Hematopoietic multipotent progenitor cell treated with erythropoietin and hydrocortisone succinate and interleukin-3 and kit ligand, for 17 days (in vitro differentiated cells): ENCODE results near the gene AHRR.
"Not testable (repeated sequence)": the region's sequence is repeated elsewhere in the genome, so short reads cannot be mapped to it uniquely, and the experiment has no call there.

Experiments
- DNase-seq: peaks from one replicate; pipeline ENCODE4 v3.0.0-alpha.2; 2015; ENCODE audit warnings: low spot score

Gene AHRR

DNA sequence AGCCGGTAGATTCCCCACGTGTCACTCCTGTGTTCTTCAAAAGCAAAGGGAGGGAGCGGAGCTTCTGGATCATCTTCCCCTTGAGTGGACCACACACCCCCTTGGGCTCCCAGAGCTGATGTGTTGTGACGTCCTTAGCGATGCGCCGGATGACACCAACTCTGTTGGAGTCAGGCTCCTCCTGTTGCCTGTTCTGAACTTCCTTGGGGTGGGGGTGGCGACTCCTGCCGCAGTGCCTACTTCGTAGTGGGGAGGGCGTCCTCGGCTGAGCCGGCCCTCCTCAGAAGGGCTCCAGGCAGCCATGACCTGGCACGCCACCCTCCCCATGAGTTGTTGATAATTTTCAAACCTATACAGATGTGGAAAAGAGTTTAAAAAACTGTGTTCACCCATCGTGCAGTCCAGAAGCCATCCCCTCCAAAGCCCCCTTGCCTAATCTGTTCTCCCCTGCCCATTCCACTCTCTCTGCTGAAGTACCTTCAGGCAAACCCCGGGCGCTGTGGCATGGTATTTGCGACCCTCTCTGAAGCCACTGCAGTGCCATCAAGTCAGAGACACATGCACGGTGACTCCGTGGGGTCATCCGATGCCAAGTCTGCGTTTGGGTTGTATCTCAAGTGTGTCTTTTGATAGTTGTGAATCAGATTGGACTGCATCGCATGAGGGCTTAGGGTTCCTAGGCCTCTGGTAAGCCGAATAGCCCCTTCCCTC lies 138.2 kb downstream of the AHRR start:
- DNase-seq = no peak

DNA sequence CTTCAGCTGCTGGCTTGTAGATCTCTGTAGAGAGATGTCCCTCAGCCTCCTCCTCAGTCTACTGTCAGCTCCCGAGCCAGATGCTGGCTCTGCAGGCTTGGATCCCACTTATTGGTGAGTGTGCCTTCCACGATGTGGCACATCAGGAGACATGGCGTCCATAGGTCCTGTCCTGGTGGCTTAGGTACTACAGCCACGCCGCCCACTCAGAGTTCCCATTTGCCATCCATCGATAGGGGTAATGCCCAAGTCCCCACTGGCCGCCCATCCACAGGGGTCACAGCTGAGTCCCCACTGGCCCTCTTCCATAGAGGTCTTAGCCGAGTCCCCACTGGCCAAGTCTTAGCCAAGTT lies 138.7 kb downstream of the AHRR start:
- no peak for DNase-seq

DNA sequence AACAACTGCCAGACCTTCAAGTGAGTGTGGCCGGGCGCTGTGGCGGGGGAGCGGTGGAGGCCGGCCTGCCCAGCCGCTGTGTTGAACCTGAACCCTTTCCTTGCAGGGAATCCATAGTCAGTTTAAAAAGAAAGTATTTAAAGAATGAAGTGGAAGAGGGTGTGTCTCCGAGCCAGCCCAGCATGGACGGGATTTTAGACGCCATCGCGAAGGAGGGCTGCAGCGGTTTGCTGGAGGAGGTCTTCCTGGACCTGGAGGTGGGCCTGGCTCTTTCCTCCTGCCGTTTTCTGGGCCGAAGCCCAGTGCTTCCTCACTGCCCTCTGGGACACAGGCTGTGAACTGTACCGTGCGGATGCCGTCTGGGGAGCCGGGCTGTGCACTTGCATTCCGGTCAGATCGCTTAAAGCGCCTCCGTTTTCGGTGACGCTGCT lies 140.6 kb downstream of the AHRR start:
- DNase-seq = no peak

DNA sequence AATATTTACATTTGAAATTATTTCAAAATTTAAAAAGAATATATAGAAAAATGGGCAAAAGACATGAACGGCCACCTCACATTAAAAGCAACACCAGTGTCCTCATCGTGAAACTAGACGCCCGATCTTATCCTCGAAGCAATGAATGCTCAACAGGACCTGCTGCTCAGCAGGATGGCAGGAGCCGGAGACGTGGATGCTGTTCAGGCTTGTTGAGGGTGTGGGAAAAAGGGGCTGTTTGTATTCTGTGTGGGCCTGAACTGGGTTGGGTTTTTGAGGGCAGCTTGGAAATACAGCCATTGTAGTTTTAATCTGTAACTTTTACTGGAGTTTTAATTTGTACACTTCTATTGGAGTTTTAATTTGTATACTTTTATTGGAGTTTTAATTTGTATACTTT lies 141.8 kb downstream of the AHRR start:
- DNase-seq = no peak

DNA sequence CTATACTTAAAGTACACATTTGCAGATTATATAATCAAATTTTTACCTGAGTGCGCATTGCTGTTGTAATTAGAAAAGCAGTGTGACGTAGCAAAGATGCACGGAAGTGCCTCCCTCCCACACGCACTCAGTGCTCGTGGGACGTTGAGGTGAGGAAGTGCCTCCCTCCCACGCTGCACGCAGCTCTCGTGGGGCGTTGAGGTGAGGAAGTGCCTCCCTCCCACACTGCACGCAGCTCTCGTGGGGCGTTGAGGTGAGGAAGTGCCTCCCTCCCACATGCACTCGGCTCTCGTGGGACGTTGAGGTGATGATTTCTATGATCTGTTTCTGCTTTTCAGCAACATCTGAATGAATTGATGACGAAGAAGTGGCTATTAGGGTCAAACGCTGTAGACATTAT lies 142.4 kb downstream of the AHRR start:
- no peak for DNase-seq

DNA sequence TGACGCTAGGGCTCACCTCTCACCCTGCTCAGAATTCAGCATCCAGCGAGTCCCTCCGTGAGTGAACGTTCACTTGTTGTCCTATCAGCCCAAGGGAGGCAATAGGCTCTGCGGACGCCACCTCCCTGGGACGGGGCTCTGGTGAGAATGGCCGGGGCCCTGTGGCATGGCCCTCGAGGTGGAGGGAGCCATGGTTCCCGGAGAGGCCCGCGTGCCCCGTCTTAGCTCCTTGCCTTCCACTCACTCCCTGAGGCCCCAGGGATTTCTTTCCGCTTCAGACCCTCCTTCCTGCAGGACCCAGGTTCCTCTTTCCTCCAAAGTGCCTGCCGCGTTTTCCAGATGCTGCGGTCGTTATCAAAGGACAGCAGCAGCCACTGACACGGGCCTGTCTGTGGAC lies 142.9 kb downstream of the AHRR start:
- DNase-seq = no peak

DNA sequence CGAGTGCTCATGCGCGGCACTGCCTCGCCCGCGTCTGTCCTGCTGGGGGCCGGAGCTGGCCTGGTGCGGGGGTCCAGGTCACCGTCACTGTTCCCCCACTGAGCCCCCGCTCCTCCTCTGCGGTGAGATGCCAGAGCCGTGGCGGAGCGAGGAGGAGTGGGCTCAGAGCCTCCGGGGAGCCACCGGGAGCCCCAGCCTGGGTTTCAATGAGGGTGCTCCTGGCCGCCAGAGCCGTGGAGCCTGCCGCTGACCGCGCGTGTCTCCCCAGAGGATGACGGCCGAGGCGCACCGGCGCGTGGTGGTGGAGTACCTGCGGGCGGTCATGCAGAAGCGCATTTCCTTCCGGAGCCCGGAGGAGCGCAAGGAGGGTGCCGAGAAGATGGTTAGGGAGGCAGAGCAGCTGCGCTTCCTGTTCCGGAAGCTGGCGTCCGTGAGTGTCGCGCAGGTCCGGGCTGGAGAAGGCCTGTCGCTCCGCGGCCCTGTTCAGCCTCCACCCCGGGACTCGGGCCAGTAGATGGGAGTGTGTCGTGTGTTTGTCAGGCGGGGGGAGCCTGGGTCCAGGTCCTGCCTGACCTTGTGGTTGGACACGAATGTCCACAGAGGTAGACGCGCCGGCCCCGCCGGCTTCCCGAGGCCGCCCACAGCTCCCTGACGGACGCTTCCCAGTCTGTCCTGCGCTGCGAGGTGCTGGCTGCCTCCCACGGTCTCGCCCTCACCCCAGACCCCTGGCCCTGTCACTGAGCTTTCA lies 143.5 kb downstream of the AHRR start:
- no peak for DNase-seq

DNA sequence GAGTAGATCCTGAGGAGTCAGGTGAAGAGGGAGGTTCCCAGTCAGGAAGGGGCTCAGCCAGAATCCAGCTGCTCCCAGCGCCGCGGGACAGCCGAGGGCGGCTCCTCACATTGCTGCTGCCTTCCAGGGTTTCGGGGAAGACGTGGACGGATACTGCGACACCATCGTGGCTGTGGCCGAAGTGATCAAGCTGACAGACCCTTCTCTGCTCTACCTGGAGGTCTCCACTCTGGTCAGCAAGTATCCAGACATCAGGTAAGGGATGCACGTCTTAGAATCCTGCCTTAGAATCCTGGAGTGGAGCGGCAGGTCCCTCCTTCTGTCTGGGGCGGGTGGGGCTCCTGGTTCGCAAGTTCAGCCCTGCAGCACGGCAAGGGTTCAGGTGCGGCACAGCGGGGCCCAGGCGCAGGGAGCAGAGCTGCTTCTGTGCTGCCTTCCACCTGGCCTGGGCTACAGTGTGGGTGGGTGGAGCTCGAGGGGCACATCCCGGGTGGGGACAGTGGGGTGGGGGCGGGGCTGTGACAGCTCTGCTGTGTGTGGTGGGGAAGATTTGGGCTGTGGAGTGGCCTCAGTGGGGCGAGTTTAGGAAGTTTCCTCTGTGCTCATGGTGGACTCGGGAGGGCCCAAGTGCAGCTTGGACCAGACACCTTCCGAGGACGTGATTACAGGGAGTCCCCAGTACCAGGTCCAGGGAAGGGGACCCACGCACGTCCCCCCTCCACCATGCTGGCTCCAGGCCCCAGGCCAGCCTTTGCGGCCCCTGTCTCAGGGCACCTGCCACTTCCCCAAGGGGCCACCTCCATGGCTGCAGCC lies 144.3 kb downstream of the AHRR start:
- DNase-seq = no peak

DNA sequence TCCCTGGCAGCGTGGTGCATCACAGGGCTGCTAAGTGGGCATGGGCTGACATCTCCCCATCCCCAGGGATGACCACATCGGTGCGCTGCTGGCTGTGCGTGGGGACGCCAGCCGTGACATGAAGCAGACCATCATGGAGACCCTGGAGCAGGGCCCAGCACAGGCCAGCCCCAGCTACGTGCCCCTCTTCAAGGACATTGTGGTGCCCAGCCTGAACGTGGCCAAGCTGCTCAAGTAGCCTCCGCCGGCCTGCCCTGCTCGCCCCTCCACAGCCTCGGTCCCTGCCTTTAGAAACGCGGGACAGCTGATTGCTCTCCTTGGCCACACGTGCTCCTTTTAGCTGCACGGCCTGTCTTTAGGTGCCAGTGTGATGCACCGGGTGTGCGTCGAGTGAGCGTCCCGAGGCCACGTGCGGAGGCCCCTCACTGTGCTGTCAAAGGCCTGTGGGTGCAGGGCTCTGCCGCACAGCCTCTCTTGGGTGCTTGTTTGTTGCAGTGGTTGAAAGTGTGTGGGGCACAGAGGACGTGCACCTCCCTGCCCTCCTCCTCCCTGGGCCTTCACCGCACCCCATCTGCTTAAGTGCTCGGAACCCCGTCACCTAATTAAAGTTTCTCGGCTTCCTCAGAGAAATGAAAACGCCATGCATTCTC lies 145.3 kb downstream of the AHRR start:
- no peak for DNase-seq

DNA sequence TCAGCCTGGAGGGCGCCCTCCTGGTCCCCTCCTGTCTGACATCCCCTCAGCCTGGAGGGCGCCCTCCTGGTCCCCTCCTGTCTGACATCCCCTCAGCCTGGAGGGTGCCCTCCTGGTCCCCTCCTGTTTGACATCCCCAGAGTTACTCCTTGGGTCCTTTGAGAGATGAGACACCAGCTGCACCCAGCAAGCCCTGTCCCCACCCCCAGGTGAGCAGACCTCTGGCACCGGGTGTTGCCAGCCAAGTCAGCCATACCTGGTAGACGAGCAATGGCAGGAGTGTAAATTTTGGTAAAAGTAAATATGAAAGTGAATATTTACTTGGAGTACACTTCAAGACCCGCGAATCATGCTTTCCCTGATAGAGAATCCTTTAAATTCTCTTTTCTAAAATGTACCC lies 146.9 kb downstream of the AHRR start:
- no peak for DNase-seq

DNA sequence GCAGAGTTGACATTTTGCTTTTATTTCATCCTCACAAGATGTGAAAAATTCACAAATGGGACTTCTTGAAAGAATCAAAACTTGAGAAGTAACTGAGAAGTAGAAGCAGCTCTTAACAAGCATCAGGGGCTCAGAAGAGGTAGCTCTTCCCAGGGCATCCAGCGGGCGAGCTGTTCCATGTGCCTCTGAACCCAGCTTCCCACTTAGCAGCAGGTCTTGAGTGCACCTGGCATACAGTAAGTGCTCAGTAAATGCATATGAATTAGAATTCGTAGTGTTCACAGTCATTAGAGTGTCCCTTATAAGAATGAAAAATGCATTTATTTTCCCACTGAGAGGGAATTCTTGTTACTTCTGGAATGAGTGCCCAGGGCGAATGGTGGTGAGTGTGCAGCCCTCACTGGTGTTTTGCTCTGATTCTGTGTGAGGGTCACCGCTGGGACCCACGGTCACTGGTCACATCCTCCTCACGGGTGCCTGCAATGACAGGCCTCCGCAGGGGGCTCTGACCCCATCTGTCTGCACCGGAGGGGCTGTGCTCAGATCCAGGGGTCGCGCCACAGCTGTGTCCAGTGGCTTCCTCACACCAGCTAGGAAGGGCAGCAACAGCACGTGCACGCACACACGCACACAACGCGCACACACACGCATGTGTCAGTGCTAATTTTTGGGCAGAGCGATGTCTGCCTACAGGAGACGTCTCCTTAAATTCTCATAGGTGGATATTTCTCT lies 148.4 kb downstream of the AHRR start:
- no peak for DNase-seq

DNA sequence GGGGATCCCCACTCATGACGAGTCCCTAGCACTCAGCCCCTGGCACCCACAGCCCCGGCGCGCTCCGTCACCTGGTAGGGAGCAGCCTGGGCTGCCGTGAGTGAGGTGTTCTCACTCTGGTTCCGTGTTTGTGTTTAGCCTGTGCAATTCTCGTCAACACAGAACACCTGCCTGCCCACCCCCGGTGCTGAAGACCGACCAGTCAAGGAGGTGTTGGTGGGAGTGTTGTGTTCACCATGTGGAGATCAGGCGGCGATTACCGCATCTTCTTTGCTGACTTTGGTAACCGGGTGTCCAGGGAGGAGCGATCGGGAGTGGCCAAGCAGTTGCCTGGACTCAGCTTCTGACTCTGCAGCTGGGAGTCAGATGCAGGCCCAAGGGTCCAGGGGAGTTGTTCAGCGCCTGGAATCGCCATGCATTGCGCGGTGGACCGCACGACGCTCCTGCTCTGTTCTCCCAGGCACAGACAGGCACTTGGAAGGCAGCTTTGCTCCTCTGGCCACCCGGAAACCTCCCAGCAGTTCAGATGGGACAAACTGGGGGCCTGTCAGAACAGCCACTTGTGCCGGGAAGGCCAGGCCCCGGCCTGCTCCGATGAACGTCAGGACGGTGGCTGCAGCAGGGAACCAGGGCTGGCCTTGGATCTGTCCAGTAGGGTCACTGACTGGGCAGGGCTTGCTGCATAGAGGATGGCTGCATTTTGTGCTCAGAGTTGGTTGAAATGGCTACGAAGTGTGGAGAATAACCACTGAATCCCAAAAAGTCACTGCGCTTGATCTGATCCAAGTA lies 149.6 kb downstream of the AHRR start:
- no peak for DNase-seq

DNA sequence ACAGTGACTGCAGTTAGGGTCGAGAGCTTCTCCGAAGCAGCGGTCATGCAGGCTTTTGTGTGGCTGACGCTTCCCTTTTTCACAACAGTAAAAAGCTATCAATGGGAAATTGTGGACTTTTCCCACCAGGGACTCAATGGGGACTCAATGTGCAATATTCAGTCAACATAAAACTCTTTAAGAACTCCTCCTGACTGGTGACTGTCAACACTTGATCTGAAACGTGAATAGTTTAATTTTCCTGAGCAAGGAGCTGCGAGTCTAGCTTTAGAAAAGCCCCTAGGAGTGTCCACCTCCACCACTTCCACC lies 150.2 kb downstream of the AHRR start:
- DNase-seq = no peak

DNA sequence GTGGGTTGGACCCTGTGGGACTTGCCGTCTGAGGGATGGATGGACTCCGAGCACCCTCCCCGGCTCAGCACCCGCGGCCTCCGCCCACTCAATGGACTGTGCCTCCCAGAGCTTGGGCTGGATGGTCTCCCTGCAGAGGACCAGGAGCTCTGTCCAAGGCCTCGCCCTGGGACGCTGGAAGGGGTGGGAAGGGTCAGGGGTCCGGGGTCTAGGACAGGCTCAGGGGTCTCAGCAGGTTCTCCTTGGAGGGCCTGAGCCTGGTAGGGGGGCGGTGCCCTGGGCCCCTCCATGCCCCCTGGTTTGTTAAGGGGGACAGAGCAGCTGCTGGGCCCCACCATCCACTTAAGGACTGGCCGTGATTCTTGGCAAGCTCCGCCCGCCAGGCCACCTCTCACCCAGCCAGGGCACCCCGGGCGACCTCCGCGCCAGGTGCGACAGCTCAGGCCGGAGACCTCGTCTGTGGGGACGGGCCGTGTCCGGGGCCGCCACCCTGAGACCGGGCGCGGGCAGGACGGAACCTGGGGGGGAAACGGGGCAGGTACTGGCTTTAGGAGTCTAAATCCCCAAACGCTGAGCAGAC lies 150.7 kb downstream of the AHRR start:
- no peak for DNase-seq

DNA sequence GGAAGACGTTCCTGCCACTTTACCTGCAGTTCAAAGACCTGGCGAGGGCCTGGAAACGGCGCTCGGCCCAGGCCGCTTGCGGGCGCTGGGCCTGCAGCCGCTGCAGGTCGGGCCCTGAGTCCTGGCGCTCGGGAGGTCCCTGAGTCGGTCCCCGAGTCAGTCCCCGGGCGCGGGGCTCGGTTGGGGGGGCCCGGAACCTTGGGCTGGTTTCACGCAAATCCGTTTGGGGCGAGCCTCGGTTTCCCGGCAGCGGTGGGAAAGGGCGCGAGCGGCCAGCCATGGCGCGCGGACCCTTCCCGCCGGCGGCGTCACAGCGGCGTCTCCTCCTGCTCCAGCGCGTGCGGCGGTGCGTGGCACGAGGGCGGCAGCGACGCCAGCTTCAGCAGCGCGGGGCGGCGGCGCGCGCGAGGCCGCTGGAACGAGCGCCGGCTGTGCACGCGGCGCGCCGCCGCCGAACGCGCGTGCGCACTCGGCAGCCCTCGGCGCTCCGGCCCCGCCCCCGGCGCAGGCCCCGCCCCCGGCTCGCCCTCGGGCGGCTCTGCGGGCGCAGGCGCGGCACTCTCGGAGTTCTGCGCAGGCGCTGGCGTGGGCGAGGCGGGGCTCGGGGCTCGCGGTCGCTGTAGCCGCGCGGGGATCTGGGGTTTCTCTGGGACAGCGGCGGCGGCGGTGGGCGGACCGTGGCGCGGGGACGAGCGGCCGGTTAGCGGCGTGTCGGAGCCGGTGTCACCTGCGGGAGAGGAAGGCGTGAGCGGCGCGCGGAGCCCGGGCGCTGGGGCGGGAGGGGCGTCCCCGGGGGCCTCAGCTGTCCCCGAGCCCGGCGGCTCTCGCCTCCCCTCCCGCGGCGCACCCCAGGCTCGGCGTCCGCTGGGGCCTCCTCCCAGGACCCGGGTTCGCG lies 151.4 kb downstream of the AHRR start:
- peak; percentile 90 for DNase-seq

DNA sequence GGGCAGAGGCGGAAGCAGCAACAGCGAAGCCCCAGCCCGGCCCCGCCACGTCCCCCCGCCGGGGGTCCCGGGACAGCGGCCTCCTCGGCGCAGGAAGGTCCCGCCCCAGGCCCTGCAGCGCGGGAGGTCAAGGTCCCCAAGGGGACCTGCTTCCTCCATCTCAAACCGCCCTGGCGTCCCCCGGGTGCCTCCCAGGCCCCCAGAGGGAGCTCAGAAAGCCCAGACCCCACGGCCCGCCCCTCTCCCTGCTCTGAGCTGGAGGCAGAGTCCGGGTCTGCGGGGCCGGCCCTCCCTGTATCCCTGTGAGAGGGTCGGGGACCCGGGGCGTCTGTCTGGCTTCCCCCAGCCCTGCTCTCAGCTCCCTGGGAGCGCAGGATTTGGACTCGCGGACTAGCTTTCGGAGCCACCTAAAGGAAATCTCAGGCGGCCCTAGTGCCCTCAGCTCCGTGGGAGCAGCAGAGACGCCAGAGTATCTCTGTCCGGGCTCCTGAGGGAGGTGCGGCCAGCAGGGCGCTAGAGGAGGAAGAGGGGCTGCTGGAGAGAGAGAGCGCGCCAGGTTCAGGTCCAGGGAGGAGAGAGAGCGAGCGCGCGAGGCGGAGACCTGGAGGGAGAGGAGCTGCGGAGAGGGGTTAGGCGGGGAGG lies 152.2 kb downstream of the AHRR start:
- no peak for DNase-seq

DNA sequence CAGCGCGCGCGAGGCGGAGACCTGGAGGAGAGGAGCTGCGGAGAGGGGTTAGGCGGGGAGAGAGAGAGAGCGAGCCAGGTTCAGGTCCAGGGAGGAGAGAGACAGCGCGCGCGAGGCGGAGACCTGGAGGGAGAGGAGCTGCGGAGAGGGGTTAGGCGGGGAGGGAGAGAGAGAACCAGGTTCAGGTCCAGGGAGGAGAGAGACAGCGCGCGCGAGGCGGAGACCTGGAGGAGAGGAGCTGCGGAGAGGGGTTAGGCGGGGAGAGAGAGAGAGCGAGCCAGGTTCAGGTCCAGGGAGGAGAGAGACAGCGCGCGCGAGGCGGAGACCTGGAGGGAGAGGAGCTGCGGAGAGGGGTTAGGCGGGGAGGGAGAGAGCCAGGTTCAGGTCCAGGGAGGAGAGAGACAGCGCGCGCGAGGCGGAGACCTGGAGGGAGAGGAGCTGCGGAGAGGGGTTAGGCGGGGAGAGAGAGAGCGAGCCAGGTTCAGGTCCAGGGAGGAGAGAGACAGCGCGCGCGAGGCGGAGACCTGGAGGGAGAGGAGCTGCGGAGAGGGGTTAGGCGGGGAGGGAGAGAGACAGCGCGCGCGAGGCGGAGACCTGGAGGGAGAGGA lies 152.8 kb downstream of the AHRR start:
- DNase-seq = not testable (repeated sequence)

DNA sequence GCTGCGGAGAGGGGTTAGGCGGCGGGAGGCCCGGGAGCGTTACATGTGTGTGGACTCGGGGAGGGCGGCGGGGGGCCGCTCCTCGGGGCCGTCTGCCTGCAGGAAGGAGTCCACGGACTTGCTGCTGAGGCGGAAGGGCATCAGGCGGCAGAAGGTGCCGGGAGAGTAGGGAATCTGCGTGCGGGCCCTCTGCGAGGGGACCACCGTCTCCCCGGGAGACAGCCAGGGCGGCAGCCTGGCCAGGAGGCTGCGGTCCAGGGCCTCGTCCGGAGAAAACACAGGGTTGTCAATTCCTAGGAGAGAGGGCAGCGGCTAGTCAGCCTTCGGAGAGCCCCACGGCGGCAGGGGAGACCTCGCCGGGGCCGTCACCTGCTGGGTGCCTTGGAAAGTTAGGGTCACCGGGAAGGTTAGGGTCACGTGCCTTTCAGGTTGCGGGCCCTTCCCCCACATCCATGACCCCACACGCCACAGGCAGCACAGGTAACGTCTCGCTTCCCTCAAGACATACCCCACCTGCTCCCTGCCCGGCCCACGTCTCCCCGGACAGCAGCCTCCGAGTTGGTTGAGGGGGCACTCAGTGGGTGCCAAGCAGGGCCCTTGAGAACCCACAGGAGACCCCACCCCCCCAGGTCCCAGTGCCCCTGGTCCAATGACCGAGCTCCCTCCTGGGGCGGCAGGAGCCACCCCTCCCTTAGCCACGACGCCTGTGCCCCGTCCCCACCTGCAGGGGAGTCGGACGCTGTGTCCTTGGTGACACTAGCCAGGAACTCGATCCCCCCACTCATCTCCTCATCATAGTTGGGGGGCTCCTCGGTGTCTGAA lies 153.5 kb downstream of the AHRR start:
- DNase-seq = no peak
